OCI-LY7 (cell line): ENCODE data around the gene APLN.

Experiments used
- CTCF ChIP-seq: fragments of 200-600 bp; sonication (generic); conservative IDR thresholded peaks from 2 replicates; pipeline ENCODE4 v1.5.1; 2014; ENCODE audit warnings: mild to moderate bottlenecking, antibody characterized with exemption, low read length, moderate library complexity, mixed read lengths
- EZH2phosphoT487 ChIP-seq: fragments of 200-600 bp; sonication (generic); IDR thresholded peaks from 2 replicates; pipeline ENCODE4 v1.6.1; 2018; ENCODE audit warnings: low read depth, borderline replicate concordance, mild to moderate bottlenecking, mixed run types, antibody characterized with exemption, low read length, moderate library complexity, mixed read lengths

GRCh38 chrX:129693354-129693753, 38.6 kb upstream of the APLN start:
- TF ChIP-seq CTCF (no peak), EZH2phosphoT487 (no peak)
